Measurements from ENCODE around the gene GRID2IP. TPM values are rescaled to one million over a fixed set of nuclear protein-coding genes. Genes with fewer than 3 reads are reported as not detected.

The GRID2IP gene
- total and polyA plus RNA-seq, 2 of the 13 experiments (the other 11 are each of a cell fraction or from before 2014, with no cell fraction given): 0.03 TPM; not detected in 1

GRCh38 chr7:6447581-6448199 lies 103.6 kb downstream of the GRID2IP start, which contains the start of gene DAGLB (continued):
- TF ChIP-seq TRAFD1 (CRISPR knock-in tag; IDR thresholded peaks at IDR 0.05; ENCODE audit: borderline replicate concordance): peak; percentile 74; the same call in 1 of the 2 replicates
- TF ChIP-seq ZNF180 (CRISPR knock-in tag; IDR thresholded peaks at IDR 0.05; ENCODE audit: borderline replicate concordance, low read depth): 0 out of 2 replicates have a peak, but pooled peaks have one; percentile 79
- 0 out of 2 replicates have a peak, but pooled peaks have one; percentile 26 for TF ChIP-seq ZNF121 (CRISPR knock-in tag; IDR thresholded peaks at IDR 0.05)
- TF ChIP-seq STAT5B (CRISPR knock-in tag; IDR thresholded peaks at IDR 0.05): no peak
- TF ChIP-seq ZNF142 (CRISPR knock-in tag; IDR thresholded peaks at IDR 0.05): 0 out of 2 replicates have a peak, but pooled peaks have one; percentile 49
- peak; percentile 12 for TF ChIP-seq UBTF (CRISPR knock-in tag; IDR thresholded peaks at IDR 0.05)
- 0 out of 2 replicates have a peak, but pooled peaks have one; percentile 37 for TF ChIP-seq AKNA (CRISPR knock-in tag; IDR thresholded peaks at IDR 0.05; ENCODE audit: borderline replicate concordance)
- TF ChIP-seq ATF4 (CRISPR knock-in tag; IDR thresholded peaks at IDR 0.05): no peak
